ENCODE measurements around the gene GTPBP6. TPM values are rescaled to one million over a fixed set of nuclear protein-coding genes. Genes with fewer than 3 reads are reported as not detected.
"Not testable (repeated sequence)": the region's sequence is repeated elsewhere in the genome, so short reads cannot be mapped to it uniquely, and the experiment has no call there.

The GTPBP6 gene
- total and polyA plus RNA-seq, 2 experiments from 2014 or later, result 41.4 to 66.8 TPM

DNA sequence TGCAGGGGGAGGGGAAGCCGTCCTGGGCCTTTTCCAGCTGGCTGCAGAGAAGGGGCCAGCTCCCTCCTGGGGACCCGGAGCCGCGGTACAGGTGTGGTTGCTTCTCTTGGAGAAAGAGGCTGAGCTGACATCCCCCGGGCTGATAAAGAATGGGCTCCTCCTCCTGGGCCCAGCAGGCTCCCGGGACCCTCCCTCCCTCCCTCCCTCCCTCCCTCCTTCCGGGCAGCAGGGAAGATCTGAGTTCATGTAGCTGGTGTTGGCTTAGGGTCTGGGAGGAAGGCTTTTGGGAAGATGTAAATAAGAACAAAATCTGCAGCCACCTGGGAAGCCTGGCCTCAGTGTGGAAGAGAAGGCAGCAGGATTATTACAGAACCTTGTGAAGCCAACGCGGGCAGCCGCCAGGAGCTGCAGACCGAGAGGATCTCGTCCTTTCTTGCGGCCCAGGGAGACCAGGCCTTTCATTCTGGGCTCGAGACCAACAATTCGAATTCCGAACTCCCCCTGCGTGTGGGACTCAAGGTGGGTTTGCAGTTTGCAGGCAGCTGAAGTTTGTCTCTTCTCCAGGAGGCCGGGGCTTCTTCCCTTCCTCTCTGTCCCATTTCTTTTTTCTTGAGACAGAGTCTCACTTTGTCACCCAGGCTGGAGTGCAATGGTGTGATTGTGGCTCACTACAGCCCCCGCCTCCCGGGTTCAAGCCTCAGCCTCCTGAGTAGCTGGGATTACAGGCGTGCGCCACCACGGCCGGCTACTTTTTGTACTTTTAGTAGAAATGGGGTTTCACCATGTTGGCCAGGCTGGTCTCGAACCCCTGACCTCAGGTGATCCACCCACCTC is 37.2 kb downstream of the GTPBP6 start, which contains the start of gene PLCXD1:
PLCXD1 (plus strand) TSS at position 216 of the 834 bp plus-strand sequence. CDS start 2,807 bp downstream, outside the sequence.
- peaks cover 19% of the 10 kb centered on the region for H4K20me1 ChIP-seq (replicated peaks; ENCODE audit: insufficient read depth)
- peak within 1 kb of the TSS; percentile 97 for H3K27ac Mint-ChIP-seq
- peaks cover 42% of the 10 kb centered on the region for H3F3A ChIP-seq (replicated peaks; ENCODE audit: low read depth)
- peaks cover 20% of the 10 kb centered on the region for H3K9me3 Mint-ChIP-seq
- H3K4me3 ChIP-seq, result peak within 1 kb of the TSS; percentile 94
- H3K27me3 ChIP-seq (ENCODE audit: insufficient read depth), result no peaks in the 10 kb centered on the region
- TF ChIP-seq POLR2AphosphoS5 (IDR thresholded peaks at IDR 0.05; ENCODE audit: low read depth) (peak; percentile 63), ZNF331 (CRISPR knock-in tag; IDR thresholded peaks at IDR 0.05; ENCODE audit: low read depth) (no peak), STAT1 (IDR thresholded peaks at IDR 0.05; ENCODE audit: unreplicated experiment) (no peak), EZH2phosphoT487 (IDR thresholded peaks at IDR 0.05; ENCODE audit: unreplicated experiment) (no peak), EZH2 (IDR thresholded peaks at IDR 0.05; ENCODE audit: low read depth, unreplicated experiment) (no peak), CREB1 (CRISPR knock-in tag; IDR thresholded peaks at IDR 0.05; ENCODE audit: low read depth) (no peak), JUNB (IDR thresholded peaks at IDR 0.05; ENCODE audit: unreplicated experiment) (no peak)
- H3K36me3 Mint-ChIP-seq (ENCODE audit: low read depth), result peaks cover 59% of the 10 kb centered on the region
- peaks cover 10% of the 10 kb centered on the region; the same call in 1 of the 2 replicates for H3K4me1 ChIP-seq (ENCODE audit: insufficient read depth)
- peak within 1 kb of the TSS; percentile 81 for H3K4me2 ChIP-seq
- H3K4me1 Mint-ChIP-seq, result peaks cover 28% of the 10 kb centered on the region
- H3K36me3 ChIP-seq (ENCODE audit: insufficient read depth), result peaks cover 26% of the 10 kb centered on the region
- no peaks in the 10 kb centered on the region for H3K9me2 ChIP-seq (ENCODE audit: insufficient read depth)
- peaks cover 61% of the 10 kb centered on the region for H3K79me2 ChIP-seq (replicated peaks; ENCODE audit: insufficient read depth)
- H2AFZ ChIP-seq, result no peak within 1 kb of the TSS
- H3K27ac ChIP-seq (ENCODE audit: low read depth), result peak within 1 kb of the TSS; percentile 99
- ATAC-seq, result peak; percentile 60
- peak; percentile 96 for DNase-seq (ENCODE audit: low spot score)
- peaks cover 27% of the 10 kb centered on the region for H3K27me3 Mint-ChIP-seq (ENCODE audit: insufficient read depth, low read depth, poor library complexity)
- peak within 1 kb of the TSS; percentile 92 for H3K4me3 Mint-ChIP-seq

DNA sequence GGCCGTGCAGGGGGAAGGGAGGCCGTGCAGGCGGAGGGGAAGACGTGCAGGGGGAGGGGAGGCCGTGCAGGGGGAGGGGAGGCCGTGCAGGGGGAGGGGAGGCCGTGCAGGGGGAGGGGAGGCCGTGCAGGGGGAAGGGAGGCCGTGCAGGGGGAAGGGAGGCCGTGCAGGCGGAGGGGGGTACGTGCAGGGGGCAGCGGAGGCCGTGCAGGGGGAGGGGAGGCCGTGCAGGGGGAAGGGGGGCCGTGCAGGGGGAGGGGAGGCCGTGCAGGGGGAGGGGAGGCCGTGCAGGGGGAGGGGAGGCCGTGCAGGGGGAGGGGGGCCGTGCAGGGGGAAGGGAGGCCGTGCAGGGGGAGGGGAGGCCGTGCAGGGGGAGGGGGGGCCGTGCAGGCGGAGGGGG is 37.9 kb downstream of the GTPBP6 start:
- H3K27ac Mint-ChIP-seq; H3K27me3 ChIP-seq (ENCODE audit: insufficient read depth); H3K27ac ChIP-seq (ENCODE audit: low read depth); ATAC-seq; H2AFZ ChIP-seq; H3K9me2 ChIP-seq (ENCODE audit: insufficient read depth); H3K4me2 ChIP-seq; H3K4me3 ChIP-seq; H3K4me3 Mint-ChIP-seq; DNase-seq (ENCODE audit: low spot score): not testable (repeated sequence)
- H3K9me3 Mint-ChIP-seq, result peaks cover 20% of the 10 kb centered on the region
- H3K4me1 Mint-ChIP-seq, result peaks cover 26% of the 10 kb centered on the region
- Histone ChIP-seq H3K36me3 (ENCODE audit: insufficient read depth) (peaks cover 20% of the 10 kb centered on the region), H3K79me2 (replicated peaks; ENCODE audit: insufficient read depth) (peaks cover 54% of the 10 kb centered on the region), H3F3A (replicated peaks; ENCODE audit: low read depth) (peaks cover 40% of the 10 kb centered on the region), H4K20me1 (replicated peaks; ENCODE audit: insufficient read depth) (peaks cover 13% of the 10 kb centered on the region), H3K4me1 (ENCODE audit: insufficient read depth) (peaks cover 10% of the 10 kb centered on the region; the same call in 1 of the 2 replicates)
- peaks cover 25% of the 10 kb centered on the region for H3K27me3 Mint-ChIP-seq (ENCODE audit: insufficient read depth, low read depth, poor library complexity)
- peaks cover 52% of the 10 kb centered on the region for H3K36me3 Mint-ChIP-seq (ENCODE audit: low read depth)

DNA sequence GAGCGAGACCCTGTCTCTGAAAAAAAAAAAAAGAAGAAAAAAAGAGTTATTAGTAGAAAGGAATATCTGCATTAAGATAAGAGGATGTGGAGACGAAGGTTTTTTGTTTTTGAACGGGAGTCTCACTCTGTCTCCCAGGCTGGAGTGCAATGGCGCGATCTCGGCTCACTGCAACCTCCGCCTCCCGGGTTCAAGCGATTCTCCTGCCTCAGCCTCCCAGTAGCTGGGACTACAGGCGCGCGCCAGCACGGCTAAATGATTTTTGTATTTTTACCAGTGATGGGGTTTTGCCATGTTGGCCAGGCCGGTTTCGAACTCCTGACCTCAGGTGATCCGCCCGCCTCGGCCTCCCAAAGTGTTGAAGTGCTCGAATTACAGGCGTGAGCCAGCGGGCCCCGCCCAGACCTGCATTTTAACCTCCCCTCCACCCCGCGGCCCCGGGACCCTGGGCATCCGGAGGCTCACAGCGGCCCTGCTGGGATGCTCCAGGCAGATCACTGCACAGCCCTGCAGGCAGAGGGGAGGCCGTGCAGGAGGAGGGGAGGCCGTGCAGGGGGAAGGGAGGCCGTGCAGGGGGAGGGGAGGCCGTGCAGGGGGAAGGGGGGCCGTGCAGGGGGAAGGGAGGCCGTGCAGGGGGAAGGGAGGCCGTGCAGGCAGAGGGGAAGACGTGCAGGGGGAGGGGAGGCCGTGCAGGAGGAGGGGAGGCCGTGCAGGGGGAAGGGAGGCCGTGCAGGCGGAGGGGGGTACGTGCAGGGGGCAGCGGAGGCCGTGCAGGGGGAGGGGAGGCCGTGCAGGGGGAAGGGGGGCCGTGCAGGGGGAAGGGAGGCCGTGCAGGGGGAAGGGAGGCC is 38.6 kb downstream of the GTPBP6 start:
- not testable (repeated sequence) for ATAC-seq; H2AFZ ChIP-seq; H3K27me3 ChIP-seq (ENCODE audit: insufficient read depth); H3K27ac ChIP-seq (ENCODE audit: low read depth); H3K9me2 ChIP-seq (ENCODE audit: insufficient read depth); H4K20me1 ChIP-seq (replicated peaks; ENCODE audit: insufficient read depth)
- peaks cover 20% of the 10 kb centered on the region for H3K9me3 Mint-ChIP-seq
- peaks cover 25% of the 10 kb centered on the region for H3K27me3 Mint-ChIP-seq (ENCODE audit: insufficient read depth, low read depth, poor library complexity)
- H3K27ac Mint-ChIP-seq, result peak overlapping the region; percentile 88; the same call in 1 of the 2 replicates
- H3K36me3 ChIP-seq (ENCODE audit: insufficient read depth), result peaks cover 12% of the 10 kb centered on the region
- peak; percentile 55 for DNase-seq (ENCODE audit: low spot score)
- peak overlapping the region; percentile 69; the same call in 1 of the 2 replicates for H3K4me2 ChIP-seq
- H3K4me3 Mint-ChIP-seq, result peak overlapping the region; percentile 53
- peaks cover 10% of the 10 kb centered on the region; the same call in 1 of the 2 replicates for H3K4me1 ChIP-seq (ENCODE audit: insufficient read depth)
- TF ChIP-seq POLR2AphosphoS5 (IDR thresholded peaks at IDR 0.05; ENCODE audit: low read depth), result peak; percentile 42; the same call in 1 of the 2 replicates
- peaks cover 33% of the 10 kb centered on the region for H3F3A ChIP-seq (replicated peaks; ENCODE audit: low read depth)
- H3K79me2 ChIP-seq (replicated peaks; ENCODE audit: insufficient read depth), result peaks cover 47% of the 10 kb centered on the region
- peak overlapping the region; percentile 38; the same call in 1 of the 2 replicates for H3K4me3 ChIP-seq
- H3K4me1 Mint-ChIP-seq, result peaks cover 22% of the 10 kb centered on the region
- H3K36me3 Mint-ChIP-seq (ENCODE audit: low read depth), result peaks cover 45% of the 10 kb centered on the region
